Measurements from ENCODE around the gene TMEM132E. TPM values are rescaled to one million over a fixed set of nuclear protein-coding genes. Genes with fewer than 3 reads are reported as not detected.
A peak's percentile ranks its signal among the peaks of the same experiment; 100 is the strongest.

The TMEM132E gene
- total and polyA plus RNA-seq, 2 of the 8 experiments (the other 6 are each of a cell fraction or from before 2014, with no cell fraction given), result 0.45 to 0.60 TPM

GRCh38 chr17:34633760-34634159, 54.4 kb downstream of the TMEM132E start:
- CTCF ChIA-PET (ENCODE audit: partially characterized antibody), result interaction anchor here (0.7 to 1.9 kb wide), 7 partner anchors 39 to 212 kb away, joined by 3 to 7 read pairs (median 3); no protein-coding TSS in a partner anchor
- WGBS, 2 experiments (ENCODE audit: extremely low coverage in 1 of 2, insufficient coverage in 1 of 2, insufficient read length in 1 of 2, insufficient replicate concordance in 2 of 2, low coverage in 1 of 2, low lambda C conversion rate in 2 of 2, missing lambda C conversion rate in 1 of 2), result 92% methylated on average over 3 of the region's 3 CpGs; no CpG with 5 or more reads in 1 of the 2 experiments
- FAIRE-seq, result no peak

More at GRCh38 chr17:34633760-34634159, 54.4 kb downstream of the TMEM132E start:
- Histone ChIP-seq H4K5ac (ENCODE audit: insufficient read length, low read depth, low read length) (no peak overlapping the region), H3K36me3 (ENCODE audit: control insufficient read depth in 2 of 4, insufficient read depth in 4 of 4, low read length in 3 of 4) (no peaks in the 10 kb centered on the region), H3K79me2 (ENCODE audit: control insufficient read depth in 1 of 2, insufficient read depth in 2 of 2, low read length in 2 of 2) (no peaks in the 10 kb centered on the region), H3K14ac (ENCODE audit: insufficient read length) (no peak overlapping the region), H3K9me3 (ENCODE audit: insufficient read depth in 2 of 2, low read depth in 1 of 2, low read length in 1 of 2) (no peaks in the 10 kb centered on the region), H3K27ac (ENCODE audit: low read depth, low read length) (no peak overlapping the region), H3K9ac (replicated peaks in 1 of 4; ENCODE audit: extremely low read depth in 1 of 4, low read depth in 3 of 4, low read length in 3 of 4) (no peak overlapping the region), H3K4me3 (ENCODE audit: extremely low read depth in 1 of 4, insufficient read depth in 2 of 4, low read depth in 3 of 4, low read length in 4 of 4) (no peak overlapping the region), H3K27me3 (replicated peaks in 1 of 4; ENCODE audit: control insufficient read depth in 3 of 4, extremely low read depth in 1 of 4, insufficient read depth in 3 of 4, low read length in 3 of 4) (peaks cover 2 to 18% (median 10%) of the 10 kb centered on the region in 4 experiments; a peak in 6 of 7 replicates), H3K23me2 (ENCODE audit: low read depth, low read length) (no peaks in the 10 kb centered on the region), H2AFZ (ENCODE audit: low read length) (no peak overlapping the region), H2BK120ac (replicated peaks; ENCODE audit: low read depth, low read length) (no peak overlapping the region), H2BK15ac (ENCODE audit: low read length) (no peak overlapping the region), H3K79me1 (ENCODE audit: low read depth, low read length) (no peaks in the 10 kb centered on the region), H3K56ac (replicated peaks; ENCODE audit: insufficient read length, low read depth, low read length) (no peak overlapping the region), H2BK5ac (ENCODE audit: low read depth, low read length) (no peak overlapping the region), H4K8ac (ENCODE audit: extremely low read depth, insufficient read depth, low read length) (no peak overlapping the region), H4K20me1 (replicated peaks in 1 of 2; ENCODE audit: control insufficient read depth in 1 of 2, insufficient read depth in 2 of 2, low read length in 2 of 2) (no peaks in the 10 kb centered on the region), H3K23ac (ENCODE audit: insufficient read length) (no peak overlapping the region), H3K18ac (ENCODE audit: extremely low read depth, low read length) (no peak overlapping the region), H3K4me1 (replicated peaks in 1 of 4; ENCODE audit: control insufficient read depth in 3 of 4, insufficient read depth in 4 of 4, low read length in 3 of 4) (peaks cover 0 to 18% (median 2%) of the 10 kb centered on the region in 4 experiments; a peak in 5 of 7 replicates), H3K4ac (replicated peaks; ENCODE audit: insufficient read length, low read depth, low read length) (no peak overlapping the region), H2BK20ac (ENCODE audit: low read length) (no peak overlapping the region), H3K4me2 (ENCODE audit: insufficient read depth in 1 of 2, low read depth in 2 of 2, low read length in 2 of 2) (0 out of 4 replicates have a peak overlapping the region, but pooled peaks of 1 of the 2 experiments have one; percentile 5), H2AK5ac (ENCODE audit: low read depth, low read length) (no peak overlapping the region), H4K91ac (replicated peaks; ENCODE audit: insufficient read length, low read length) (no peak overlapping the region), H2BK12ac (ENCODE audit: low read depth, low read length) (no peak overlapping the region)
- no peak for DNase-seq (ENCODE audit: low read depth in 1 of 2, low spot score in 2 of 2)
- POLR2A ChIA-PET (ENCODE audit: partially characterized antibody), result interaction anchor here (0.9 to 1.6 kb wide), 2 partner anchors 18 to 54 kb away, joined by 3 to 4 read pairs; partner anchors contain the start of gene TMEM132E
- 0 out of 2 replicates have a peak, but pooled peaks have one; percentile 10 for TF ChIP-seq KDM1A (IDR thresholded peaks at IDR 0.05; ENCODE audit: borderline replicate concordance, low read length)
- no peak for TF ChIP-seq POU5F1 (IDR thresholded peaks at IDR 0.05; ENCODE audit: low read depth, low read length)
- TF ChIP-seq RFX5 (IDR thresholded peaks at IDR 0.05; ENCODE audit: borderline replicate concordance, low read depth, low read length), result no peak

Measured in H1 (cell line).